A204.1 (cell line): ENCODE data around the gene SLFN5.
"Not testable (repeated sequence)": the region's sequence is repeated elsewhere in the genome, so short reads cannot be mapped to it uniquely, and the experiment has no call there.

Experiments
- FAIRE-seq: peaks from 2 replicates; lab custom pipeline; 2012; peaks lifted over from hg19 to GRCh38; lab: Jason Lieb, UNC

SLFN5 gene

DNA sequence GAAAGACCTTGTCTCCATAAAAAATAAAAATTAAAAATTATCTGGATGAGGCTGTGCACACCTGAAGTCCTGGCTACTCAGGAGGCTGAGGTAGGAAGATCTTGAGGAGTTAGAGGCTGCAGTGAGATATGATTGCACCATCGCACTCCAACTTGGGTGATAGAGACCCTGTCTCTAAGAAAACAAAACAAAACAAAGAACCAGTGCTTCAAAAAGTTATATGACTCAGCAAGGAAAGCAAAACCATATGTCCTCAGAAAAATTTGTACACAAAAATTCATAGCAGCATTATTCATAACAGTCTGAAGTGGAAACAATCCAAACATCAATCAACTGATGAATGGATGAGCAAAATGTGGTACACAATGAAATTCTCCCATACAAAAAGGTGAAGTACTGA, 48.9 kb downstream of the SLFN5 start:
- FAIRE-seq, result no peak

DNA sequence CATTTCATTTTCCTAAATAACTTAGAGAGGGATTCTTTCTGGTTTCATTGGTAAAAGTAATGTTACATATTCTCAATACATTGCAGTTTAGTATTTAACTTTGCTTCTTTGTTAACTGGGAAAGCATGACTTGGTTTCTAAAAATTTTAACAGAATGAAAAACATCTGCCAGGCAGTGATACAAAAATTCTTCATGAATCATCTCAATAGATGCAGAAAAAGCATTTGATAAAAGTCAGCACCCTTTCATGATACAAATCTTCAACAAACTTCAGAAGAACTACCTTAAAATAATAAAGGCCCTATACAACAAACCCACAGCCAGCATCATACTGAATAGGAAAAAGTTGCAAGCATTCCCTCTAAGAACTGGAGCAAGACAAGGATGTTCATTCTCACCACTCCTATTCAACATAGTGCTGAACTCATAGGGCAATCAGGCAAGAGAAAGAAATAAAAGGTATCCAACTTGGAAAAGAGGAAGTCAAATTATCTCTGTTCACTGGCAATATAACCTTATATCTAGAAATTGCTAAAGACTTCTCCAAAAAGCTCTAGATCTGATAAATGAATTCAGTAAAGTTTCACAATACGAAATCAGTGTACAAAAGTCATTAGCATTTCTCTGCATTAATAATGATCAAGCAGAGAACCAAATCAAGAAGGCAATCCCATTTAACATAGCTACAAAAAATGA, 50.4 kb downstream of the SLFN5 start:
- no peak for FAIRE-seq

DNA sequence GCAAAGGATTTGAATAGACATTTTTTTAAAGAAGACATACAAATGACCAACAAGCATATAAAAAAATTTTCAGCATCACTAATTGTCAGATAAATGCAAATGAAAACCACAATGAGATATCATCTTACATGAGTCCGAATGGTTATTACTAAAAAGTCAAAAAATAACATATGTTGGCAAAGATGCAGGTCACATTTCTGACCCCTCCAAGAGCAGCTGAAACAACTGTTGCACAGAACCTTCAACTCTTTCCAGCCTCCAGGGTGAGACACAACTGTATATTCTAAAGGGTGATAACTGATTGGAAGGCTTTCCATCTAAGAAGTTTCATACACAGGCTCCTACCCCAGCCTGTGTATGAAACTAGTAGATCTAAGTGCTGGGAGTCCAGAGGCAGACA, 51.9 kb downstream of the SLFN5 start:
- FAIRE-seq, result no peak

DNA sequence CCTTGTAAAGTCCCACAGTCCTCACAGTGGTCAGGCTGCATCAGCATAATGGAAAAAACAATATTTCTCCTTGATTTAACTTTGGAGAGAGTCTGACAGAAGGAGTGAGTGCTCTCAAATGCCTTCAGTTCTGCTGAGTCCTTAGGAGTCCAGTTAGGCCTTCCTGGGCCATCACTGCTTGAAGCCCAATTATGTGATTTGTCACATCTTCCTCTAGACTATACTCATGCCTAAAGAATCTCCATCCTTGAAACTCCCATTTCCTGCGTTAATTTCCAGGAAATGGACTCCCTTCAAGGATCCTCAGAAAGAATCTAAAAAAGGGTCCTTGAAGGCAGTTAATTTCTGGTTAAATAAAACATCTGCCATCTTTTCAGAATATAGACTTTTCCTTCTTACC, 52.8 kb downstream of the SLFN5 start:
- no peak for FAIRE-seq

DNA sequence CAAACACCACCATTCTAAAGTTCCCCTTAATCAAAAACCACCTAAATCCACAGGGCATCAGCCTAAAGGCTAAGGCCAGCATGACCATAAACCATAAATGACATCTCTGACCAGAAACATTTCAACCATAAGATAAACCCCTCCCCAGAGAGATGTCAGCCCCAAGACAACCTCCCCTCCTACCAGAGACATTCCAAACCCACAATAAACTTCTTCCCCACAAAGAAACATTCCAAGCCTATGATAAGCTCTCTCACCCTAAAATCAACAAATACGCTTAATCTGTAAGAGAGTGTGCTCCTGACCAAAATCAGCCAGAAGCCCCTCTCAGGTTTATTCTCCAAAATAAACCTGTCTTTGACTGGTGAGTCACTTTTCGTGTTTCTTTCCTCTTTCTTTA, 54.8 kb downstream of the SLFN5 start:
- no peak for FAIRE-seq

DNA sequence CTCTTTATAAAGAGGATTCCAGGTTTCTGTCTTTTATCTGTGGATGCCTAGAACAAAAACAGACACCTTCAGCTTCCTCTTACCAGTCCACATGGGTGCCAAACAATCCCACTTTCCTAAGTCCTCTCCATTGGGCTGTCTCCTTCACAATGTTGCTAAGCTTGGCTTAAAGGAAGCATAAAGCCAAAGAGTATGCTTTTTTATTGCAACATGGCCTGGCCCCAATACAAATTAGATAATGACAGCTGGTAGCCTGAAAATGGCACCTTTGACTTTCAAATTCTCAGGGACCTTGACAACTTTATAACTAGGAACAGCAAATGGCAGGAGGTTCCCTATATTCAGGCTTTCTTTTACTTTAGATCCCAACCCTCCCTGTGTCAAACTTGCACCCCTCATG, 55.8 kb downstream of the SLFN5 start:
- no peak for FAIRE-seq

DNA sequence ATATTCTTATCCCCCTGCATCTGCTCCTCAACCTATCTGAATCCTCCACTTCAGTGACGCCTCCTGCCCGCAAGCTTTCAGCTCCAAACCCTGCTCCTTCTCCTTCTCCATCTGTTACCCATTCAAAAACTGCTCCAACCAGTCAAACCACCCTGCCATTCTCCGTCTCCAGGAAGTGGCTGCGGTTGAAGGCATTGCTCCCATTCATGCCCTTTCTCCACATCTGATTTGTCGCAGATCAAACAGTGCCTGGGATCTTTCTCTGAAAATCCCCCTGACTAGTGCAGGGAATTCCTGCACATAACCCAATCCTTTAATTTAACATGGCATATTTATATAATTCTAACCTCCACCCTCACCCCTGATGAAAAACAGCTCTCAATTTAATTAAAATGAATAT, 56.3 kb downstream of the SLFN5 start:
- FAIRE-seq, result no peak

DNA sequence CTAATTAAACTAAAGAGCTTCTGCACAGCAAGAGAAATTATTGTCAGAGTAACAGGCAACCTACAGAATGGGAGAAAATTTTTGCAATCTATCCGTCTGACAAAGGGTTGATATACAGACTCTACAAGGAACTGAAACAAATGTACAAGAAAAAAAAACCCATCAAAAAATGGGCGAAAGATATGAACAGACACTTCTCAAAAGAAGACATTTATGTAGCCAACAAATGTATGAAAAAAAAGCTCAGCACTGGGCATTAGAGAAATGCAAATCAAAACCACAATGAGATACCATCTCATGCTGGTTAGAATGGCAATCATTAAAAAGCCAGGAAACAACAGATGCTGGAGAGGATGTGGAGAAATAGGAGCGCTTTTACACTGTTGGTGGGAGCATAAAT, 66.5 kb downstream of the SLFN5 start:
- FAIRE-seq, result not testable (repeated sequence)

DNA sequence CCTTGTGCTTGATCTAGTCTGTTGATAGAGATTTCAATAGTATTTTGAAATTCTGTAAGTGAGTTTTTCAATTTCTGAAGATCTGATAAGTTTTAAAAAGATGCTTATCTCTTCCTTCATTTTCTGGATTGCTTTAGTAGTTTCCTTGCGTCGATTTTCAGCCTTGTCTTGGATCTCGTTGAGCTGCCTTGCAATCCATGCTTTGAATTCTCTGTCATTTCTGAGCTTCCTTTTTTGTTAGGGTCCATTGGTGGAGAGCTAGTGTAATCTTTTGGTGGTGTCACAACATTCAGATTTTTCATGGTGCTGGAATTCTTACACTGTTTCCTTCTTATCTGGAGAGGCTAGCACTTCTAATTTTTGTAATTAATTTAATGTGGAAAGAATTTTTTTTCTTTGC, 69.5 kb downstream of the SLFN5 start:
- FAIRE-seq, result no peak

DNA sequence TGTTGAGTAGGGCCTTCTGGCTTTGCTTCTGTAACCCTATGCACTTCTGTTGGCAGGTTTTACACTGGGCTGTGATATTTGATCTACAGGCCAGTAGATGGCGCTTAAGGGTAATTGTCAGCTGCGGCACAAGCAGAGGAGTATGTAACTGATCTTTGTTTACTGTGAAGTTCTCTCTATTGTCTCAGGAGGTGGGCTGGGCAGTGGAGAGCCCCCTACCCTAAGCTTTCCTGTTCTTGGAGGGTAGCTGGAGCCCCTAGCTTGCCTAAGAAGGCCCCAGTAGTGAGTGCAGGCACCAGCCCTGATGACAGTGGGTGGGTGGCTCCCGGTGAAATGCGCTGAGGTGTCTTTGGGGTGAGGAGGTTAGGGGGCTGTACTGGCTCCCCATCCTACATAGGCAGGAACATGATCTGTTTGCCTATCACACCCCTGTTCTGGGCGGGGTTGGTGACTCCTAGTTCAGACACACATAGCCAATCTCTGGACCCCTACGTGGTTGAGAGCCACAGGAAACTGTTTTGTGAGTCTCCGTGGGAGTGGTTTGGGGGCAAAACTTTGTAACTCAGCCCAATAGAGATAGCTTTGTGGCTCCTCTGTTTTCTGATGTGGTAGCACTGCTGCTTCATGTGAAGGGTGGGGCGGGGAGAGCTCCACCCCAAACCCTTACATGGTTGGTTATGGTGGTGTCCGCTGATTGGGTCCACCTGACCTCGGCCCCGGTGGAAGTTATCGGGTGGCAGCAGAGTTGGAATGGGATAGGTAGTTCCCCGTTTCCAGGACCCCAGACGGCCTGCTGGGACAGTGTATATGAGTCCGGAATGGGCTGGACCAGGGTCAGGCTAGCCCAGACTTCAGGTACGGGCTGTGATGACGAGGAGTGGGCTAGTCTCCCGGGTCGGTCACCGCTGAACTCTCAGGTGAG, 70.2 kb downstream of the SLFN5 start:
- FAIRE-seq, result peak; percentile 21

DNA sequence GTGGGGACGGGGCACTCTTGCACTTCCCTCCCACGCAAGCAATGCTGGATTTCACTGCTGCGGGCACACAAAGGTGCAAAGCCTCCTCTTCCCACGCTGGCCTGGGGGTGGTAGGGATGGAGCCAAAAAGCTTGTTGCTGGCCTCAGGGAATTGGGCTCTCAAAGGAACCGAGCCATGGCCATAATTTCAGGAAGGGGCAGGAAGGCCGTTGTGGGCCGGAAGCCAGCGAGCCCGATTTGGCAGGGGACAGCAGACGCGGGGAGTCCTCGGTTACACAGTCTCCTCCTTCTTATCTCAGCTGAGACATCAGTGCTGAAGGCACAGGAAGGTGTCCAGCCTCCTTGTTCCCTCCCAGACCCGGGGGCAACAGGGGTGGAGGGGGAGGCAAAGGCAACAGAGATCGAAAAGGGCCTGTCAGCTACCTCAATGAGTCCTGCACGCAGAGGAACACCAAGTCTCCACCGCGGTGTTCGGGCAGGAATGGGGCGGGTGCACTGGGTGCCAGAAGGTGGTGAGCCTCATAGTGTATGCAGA, 71.1 kb downstream of the SLFN5 start:
- no peak for FAIRE-seq

DNA sequence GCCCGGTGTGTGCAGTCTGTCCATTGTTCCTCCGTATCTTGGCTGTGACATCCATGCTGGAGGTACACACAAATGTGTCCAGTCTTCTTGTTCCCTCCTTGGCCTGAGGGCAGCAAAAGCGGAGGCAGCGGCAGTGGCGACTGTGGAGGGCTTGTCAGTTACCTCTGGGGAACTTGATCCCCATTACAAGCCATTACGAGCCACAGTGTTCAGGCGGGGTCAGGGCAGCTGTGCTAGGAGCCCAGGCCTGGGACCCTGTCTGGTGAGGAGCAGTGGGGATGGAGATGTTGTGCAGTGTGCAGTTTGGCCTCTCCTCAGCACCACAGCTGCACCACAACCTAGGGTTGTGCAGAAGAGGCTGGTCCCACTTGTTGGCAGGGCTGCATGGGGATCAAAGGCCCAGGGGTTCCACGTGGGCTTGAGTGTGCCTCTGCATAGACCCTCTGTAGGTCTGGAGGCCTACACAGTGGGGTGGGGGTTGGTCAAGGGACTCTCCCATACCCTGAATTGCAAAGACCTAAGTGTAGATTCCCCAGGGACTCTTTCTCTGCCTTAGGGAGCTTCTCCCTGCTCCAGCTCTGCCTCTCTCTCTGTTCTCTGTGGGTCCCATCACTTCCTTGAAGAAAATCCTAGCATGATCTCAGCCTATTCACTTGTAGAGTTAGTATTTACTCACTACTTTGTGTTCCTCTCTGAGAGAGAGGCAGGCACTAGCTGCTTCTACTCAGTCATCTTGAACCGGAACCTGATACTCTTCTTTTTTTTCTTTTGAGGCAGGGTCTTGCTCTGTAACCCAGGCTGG, 71.7 kb downstream of the SLFN5 start:
- no peak for FAIRE-seq

DNA sequence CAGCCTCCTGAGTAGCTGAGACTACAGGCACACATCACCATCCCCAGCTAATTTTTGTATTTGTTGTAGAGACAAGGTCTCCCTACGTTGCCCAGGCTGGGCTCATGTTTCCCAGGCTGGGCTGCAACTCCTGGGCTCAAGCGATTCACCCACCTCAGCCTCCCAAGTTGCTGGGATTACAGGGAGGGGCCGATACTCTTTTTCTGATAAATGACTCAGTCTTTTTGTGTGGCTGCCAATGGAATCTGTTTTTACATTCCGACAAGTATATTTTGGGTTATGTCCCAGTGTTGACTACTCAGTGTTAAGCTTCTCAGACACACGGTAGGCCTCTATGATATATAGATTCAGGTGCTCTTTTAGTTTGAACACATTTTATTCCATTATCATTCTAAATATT, 72.4 kb downstream of the SLFN5 start:
- FAIRE-seq, result no peak

DNA sequence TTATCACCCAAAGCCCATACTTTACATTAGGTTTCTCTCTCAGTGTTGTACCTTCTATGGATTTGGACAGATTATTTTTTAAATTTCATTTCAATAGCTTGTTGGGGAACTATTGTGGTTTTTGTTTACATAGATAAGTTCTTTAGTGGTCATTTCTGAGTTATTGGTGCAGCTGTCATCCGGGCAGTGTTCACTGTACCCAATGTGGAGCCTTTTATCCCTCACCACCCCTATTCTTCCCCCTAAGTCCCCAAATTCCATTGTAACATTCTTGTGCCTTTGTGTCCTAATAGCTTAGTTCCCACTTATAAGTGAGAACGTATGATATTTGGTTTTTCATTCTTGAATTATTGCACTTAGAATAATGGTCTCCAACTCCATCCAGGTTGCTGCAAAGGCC, 73.1 kb downstream of the SLFN5 start:
- no peak for FAIRE-seq

DNA sequence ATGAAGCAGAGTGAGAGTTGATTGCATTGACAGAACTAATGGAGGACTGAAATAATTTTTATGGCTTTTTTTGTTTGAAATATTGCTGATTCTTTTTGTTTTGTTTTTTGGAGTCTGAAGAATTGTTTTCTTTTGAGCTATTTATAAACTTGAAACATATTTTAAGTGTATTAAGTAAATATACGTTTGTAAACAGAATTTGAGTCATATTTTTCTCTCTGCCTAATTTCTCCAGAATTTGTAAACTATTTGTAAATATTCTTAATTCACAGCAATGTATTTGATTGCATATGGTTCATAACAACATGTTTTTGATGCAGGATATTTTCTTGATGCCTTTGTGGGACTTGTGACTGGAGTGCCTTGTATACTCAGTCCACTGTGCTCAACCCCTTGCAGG, 79.9 kb downstream of the SLFN5 start:
- no peak for FAIRE-seq
